Measurements from ENCODE around the gene RAC3.

DNA sequence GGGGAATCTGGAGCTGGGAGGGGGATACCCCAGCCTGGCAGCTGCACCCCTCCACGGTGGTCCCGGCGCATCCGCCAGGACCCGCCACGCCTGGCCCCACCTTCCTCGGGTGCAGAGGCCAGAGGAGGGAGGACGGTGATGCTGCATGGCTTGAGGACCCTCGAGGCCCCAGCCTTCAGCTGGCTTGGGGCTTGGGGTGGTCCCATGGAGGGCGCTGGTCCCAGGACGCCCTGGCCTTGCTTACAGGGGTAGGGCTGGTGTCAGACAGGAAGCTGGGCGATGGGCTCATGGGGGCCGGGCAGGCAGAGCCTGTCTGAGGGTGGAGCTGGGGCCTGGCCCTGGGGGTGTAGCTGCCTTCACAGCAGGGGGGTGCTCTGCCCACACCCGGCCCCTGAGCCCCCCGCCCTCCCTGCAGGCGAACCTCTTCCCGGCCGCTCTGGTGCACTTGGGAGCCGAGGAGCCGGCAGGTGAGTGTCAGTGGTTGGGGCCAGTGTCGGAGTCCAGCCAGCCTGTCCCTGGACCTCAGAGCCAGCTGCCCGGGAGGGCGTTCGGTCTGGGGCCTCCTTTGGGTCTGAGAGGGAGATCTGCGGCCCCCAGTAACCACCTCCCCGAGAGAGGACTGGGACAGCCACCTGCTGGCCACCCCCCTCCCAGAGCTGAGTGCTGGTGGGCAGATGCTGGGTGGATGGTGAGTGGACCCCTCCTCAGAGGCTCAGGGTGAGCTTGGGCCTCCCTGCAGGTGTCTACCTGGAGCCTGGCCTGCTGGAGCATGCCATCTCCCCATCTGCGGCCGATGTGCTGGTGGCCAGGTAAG is 15.2 kb upstream of the RAC3 start:
- TF ChIP-seq ZNF274 (IDR thresholded peaks at IDR 0.05; ENCODE audit: low read depth, low read length): no peak
- no peak for TF ChIP-seq YY1 (IDR thresholded peaks at IDR 0.05; ENCODE audit: insufficient read depth, insufficient read length)
